Right ventricle myocardium inferior (tissue), 1 donor: ENCODE measurements around the gene DYNLT1. TPM values are rescaled to one million over a fixed set of nuclear protein-coding genes. Genes with fewer than 3 reads are reported as not detected.
"Not testable (repeated sequence)": the region's sequence is repeated elsewhere in the genome, so short reads cannot be mapped to it uniquely, and the experiment has no call there.

Source experiments
- ATAC-seq: fragments of 200-7000 bp; cut with Tn5 transposase; one replicate; pipeline ENCODE4 v1.9.1; 2020; ENCODE audit warnings: mild to moderate bottlenecking, moderate library complexity
- DNase-seq: peaks from one replicate; pipeline ENCODE4 v3.0.0; 2021; ENCODE audit errors: missing footprints
- intact Hi-C: fragments of 100-400 bp; cut with DNase I; formaldehyde crosslinking; loops from one replicate; pipeline ENCODE4 v1.11.0; 2022
- long read RNA-seq: library from polyadenylated mRNA; unstranded; transcript quantifications from one replicate; pipeline ENCODE4 v2.0.0, GENCODE V29; 2021
- total RNA-seq: library from RNA; stranded (reverse); fragmentation: NEBNext Ultra II Directional; extraction: Animal tissue kit (Norgen Biotek cat#: 25700); gene quantifications from one replicate; pipeline ENCODE4 v1.2.1, GENCODE V29; 2021
- donor health status: DM: no; HTN: yes; CAD: no; lungs with severe emphysema.

Gene DYNLT1
- total RNA-seq, result 145 TPM
- long read RNA-seq, transcript DYNLT1-203 (5 exons, 726 nt), result major isoform, 23 of 27 reads
- long read RNA-seq, partial matches to known transcripts, result 2 of 27 reads
- long read RNA-seq, other reads (novel, unspliced or antisense), result 2 of 27 reads

GRCh38 chr6:158644231-158645063 is at the start of gene DYNLT1:
Gene DYNLT1 (minus strand): TSS chr6:158644743. CDS start chr6:158644708, 35 bp downstream.
- DNase-seq (peak; percentile 96), ATAC-seq (peak; percentile 97)
- intact Hi-C loops, result no loop called here

GRCh38 chr6:158688860-158689259 is 44.3 kb upstream of the DYNLT1 start:
- intact Hi-C loops, result no loop called here
- ATAC-seq (no peak), DNase-seq (no peak)

GRCh38 chr6:158687506-158687905 is 43.0 kb upstream of the DYNLT1 start:
- ATAC-seq, result no peak
- intact Hi-C loops, result loop anchor here (1.0 kb wide), 1 partner anchor 28 kb away; no protein-coding TSS in a partner anchor
- DNase-seq, result no peak

- DNase-seq, result no peak
- intact Hi-C loops, result loop anchor here (1.0 kb wide), 1 partner anchor 28 kb away; no protein-coding TSS in a partner anchor
- no peak for ATAC-seq
These were observed 42.3 kb upstream of the DYNLT1 start for GRCh38 chr6:158686791-158687381.

GRCh38 chr6:158686311-158686710 is 41.8 kb upstream of the DYNLT1 start:
- DNase-seq (no peak), ATAC-seq (no peak)
- intact Hi-C loops, result no loop called here

- no peak for ATAC-seq
- intact Hi-C loops, result no loop called here
- no peak for DNase-seq
These were observed 40.3 kb upstream of the DYNLT1 start for GRCh38 chr6:158684745-158685324.

- intact Hi-C loops, result no loop called here
- no peak for ATAC-seq
These were observed 39.8 kb upstream of the DYNLT1 start for GRCh38 chr6:158684311-158684710.

GRCh38 chr6:158680481-158680880 is 35.9 kb upstream of the DYNLT1 start:
- ATAC-seq, result no peak
- intact Hi-C loops, result no loop called here
- no peak for DNase-seq

More at GRCh38 chr6:158684311-158684710, 39.8 kb upstream of the DYNLT1 start:
- DNase-seq, result no peak

- intact Hi-C loops, result no loop called here
- ATAC-seq (no peak), DNase-seq (no peak)
These were observed 35.5 kb upstream of the DYNLT1 start for GRCh38 chr6:158680015-158680414.

- ATAC-seq (no peak), DNase-seq (no peak)
- intact Hi-C loops, result no loop called here
These were observed 33.5 kb upstream of the DYNLT1 start for GRCh38 chr6:158677906-158678578.

- ATAC-seq, DNase-seq: not testable (repeated sequence)
These were observed 32.6 kb upstream of the DYNLT1 start for GRCh38 chr6:158677094-158677493.

GRCh38 chr6:158674342-158675131 is 30.0 kb upstream of the DYNLT1 start:
- DNase-seq, result no peak
- intact Hi-C loops, result no loop called here
- ATAC-seq, result no peak

More at GRCh38 chr6:158677094-158677493, 32.6 kb upstream of the DYNLT1 start:
- intact Hi-C loops, result not testable (repeated sequence)

GRCh38 chr6:158672726-158673125 is 28.2 kb upstream of the DYNLT1 start:
- no peak for ATAC-seq
- DNase-seq, result no peak
- intact Hi-C loops, result no loop called here

GRCh38 chr6:158672119-158672518 is 27.6 kb upstream of the DYNLT1 start:
- ATAC-seq, intact Hi-C loops, DNase-seq: not testable (repeated sequence)

- DNase-seq (no peak), ATAC-seq (no peak)
- intact Hi-C loops, result no loop called here
These were observed 24.8 kb upstream of the DYNLT1 start for GRCh38 chr6:158669145-158670035.

- DNase-seq, result no peak
- ATAC-seq, result no peak
- intact Hi-C loops, result no loop called here
These were observed 24.2 kb upstream of the DYNLT1 start for GRCh38 chr6:158668707-158669103.

GRCh38 chr6:158667360-158667981 is 22.9 kb upstream of the DYNLT1 start:
- ATAC-seq (no peak), DNase-seq (no peak)
- intact Hi-C loops, result no loop called here
